Suprapubic skin (tissue), 3 donors: ENCODE data around the gene UHRF2.

ENCODE experiments used
- CTCF ChIP-seq, 2 donors: fragments of 200-600 bp in 1 of 2; fragments of 450-650 bp in 1 of 2; sonication (generic) in 1 of 2; IDR thresholded peaks; one replicate each; pipeline ENCODE4 v1.5.1; 2016 to 2019; ENCODE audit warnings: antibody characterized with exemption in 2 of 2, mild to moderate bottlenecking in 1 of 2, moderate library complexity in 1 of 2
- POLR2A ChIP-seq, 2 donors: fragments of 450-650 bp; IDR thresholded peaks; one replicate each; pipeline ENCODE4 v1.6.1; 2017; ENCODE audit warnings: antibody characterized with exemption in 2 of 2, mild to moderate bottlenecking in 2 of 2, moderate library complexity in 2 of 2

GRCh38 chr9:6552498-6553121 lies 139.6 kb downstream of the UHRF2 start:
- TF ChIP-seq CTCF (IDR thresholded peaks at IDR 0.05) (no peak), POLR2A (IDR thresholded peaks at IDR 0.05) (no peak)
